Activated gamma-delta T cell treated with anti-CD3 and anti-CD28 coated beads, Interleukin-2, amount 50 U/mL, for 16 hours (primary cell): ENCODE data around the gene TMEM97.
A peak's percentile ranks its signal among the peaks of the same experiment; 100 is the strongest.

ENCODE experiments used
- DNase-seq: peaks from one replicate; pipeline ENCODE4 v3.0.0-alpha.2; 2020; ENCODE audit warnings: low read depth

Gene TMEM97

DNA sequence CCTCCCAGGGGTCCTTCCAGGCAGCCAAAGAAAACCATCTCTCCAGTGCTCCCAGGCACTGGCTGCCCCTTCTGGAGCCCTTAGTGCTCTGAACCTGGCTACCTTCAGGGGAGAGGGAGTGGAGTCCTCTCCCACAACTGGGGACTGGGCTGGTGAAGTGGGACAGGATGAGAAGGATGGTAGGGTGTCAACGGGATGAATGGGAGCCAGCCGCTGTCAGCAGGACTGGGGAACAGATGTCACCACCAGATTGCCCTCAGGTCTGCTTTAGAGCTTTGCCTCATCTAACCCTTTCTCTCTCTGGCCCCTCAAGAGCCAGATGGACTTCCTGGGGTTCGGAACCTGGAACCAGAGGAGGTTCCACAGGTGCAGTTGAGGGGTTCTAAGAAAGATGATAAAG is 46.5 kb downstream of the TMEM97 start:
- no peak for DNase-seq

DNA sequence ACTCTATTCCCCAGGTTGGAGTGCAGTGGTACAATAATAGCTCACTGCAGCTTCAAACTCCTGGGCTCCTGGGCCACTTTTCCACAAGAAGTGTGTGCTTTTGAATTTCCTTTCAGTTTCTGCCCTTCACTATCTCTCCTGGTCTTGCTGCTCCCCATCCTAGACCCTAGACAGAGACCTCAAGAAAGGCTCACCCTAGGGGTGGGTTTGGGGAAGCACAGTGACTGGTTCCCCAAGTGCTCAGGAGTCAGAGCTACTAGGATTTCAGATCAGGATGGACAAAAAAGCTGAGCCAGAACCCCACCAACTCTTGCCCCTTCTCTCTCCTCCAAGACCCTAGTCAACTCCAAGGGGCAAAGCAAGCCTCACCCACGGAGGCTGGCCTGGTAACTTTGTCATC is 47.6 kb downstream of the TMEM97 start:
- no peak for DNase-seq

DNA sequence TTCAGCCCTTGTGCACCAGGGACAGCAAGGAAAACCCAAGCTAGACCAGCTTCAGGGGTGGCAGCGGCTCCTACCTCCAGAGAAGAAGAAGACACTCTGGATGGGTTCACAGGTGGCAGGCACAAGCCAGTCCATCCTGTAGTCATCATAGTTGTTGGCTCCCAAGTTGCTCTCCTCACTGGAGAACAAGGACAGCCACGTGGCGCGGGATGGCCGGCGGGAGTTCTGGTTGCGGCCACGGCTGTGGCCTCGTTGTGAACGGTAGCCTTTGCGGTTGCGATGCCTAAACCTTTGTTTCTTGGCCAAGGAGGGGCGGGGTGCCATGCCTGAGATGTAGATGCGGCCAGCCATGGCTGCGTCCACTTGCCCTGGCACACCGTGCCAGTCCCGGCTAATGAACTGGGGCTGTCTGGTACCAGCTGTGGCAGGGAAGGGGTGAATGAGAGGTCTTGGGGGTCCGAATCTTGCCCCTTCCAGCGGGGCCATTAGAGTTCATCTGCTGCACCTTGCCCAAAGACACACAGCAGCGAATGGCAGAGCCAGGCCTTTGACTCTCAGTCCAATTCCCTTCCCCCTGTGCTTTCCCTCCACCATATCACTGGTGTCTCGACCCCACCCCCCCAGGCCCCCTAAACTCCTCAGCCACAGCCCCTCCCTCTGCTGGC is 48.8 kb downstream of the TMEM97 start:
- DNase-seq: no peak

DNA sequence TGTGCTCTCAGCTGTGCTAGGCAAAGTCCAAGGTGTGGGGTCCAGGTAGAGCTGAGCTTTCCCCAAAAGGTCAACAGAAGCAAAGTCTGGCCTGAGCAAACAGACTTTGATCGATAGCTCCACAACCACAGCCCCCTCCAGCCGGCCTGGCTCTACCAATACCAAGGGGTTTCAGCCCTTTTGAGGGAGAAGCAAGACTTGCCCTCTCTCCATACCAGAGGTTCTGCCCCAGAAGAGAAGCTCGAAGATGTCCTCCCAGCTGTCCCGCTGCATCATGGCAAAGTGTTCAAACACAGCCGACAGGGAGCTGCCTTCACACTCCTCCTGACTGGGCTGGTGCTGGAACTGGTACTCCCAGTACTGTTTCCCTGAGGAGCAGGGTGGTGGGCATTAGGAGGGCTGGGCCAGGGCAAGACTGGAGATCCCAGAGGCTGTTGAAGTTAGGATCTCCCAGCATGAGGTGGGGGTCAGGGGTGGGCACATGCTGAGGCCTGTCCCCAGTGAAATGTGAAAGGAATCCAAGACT is 49.4 kb downstream of the TMEM97 start:
- DNase-seq: no peak

DNA sequence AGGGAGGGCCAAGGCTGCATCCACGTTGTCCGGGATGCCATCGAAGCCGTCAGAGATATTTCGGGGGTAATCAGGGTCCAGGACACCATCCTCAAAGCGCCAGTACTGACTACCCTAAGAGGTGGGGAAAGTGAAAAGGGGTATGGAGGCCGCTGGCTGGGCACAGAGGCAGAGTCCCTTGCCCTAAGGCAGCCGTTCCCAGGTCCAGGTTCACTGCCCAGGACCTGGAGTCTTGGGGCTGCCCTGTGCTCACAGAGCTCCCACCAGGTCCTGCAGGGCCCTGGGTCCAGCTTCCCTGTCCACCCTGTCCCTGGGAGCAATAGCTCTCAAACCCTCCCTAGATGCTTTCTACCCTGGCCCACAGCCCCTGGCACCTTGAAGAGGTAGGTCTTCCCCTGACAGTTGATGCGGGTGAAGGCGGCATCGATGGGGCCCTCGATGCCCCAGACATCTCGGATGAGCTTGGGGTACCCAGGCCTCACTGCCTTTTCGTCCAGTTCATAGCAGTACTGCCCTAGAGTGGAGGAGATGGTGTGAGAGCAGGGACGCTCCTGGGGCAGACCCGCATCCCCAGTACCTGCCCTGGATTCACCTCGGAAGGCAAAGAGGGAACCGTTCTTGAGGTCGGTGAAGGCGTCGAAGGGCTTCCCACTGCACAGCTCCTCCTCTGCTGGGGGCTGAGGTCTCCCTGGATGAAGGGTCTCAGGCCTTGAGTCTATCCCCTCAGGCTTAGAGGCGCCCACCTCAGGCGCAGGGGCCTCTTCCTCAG is 50.1 kb downstream of the TMEM97 start:
- DNase-seq: no peak

DNA sequence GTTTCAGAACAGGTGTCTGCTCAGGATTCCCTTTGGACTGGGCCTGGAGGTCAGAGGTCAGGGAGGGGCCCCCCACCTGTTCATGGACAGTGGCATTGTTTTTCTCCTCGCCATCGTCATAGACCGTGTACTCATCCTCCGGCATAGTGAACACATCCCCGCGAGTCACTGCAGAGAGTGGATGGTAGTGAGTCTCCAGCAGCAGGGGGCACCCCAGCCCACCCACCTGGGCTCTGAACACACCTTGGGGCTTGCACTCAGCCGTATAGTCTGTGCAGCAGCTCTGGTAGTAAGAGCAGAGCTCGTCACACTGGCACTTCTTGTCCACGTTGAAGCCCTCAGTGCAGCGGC is 50.7 kb downstream of the TMEM97 start:
- DNase-seq: no peak

DNA sequence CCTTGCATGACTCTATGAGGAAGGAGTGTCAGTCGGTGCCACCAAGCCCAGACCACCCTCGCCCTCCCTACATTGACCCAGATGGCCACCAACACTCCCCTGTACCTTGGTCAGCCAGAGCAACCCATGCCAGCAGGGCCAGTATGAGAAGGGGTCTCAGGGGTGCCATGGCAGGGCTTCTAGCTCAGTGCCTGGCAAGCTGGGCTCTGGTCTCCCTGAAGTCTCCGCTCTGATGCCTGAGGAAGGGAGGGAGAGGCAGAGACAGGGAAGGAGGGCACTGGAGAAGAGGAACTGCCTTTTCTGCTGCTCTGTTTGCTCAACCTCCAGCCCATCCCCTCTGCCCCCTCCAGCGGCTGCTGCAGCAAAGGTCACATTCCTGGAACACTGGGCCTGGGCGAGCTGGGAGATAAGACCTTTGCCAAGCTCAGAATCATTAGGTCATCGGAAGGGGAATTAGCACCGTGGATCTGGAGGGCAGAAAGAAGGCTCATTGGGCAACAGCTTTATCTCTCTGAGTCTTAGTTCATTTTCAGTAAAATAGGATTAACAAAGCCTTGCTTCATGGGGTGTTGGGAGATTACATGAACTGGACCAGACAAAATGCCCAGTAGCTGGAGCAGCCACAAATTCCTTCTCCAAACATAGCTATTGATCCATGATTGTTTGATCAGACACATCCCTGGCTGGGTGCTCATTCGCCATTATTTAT is 51.2 kb downstream of the TMEM97 start, which contains the start of gene VTN:
Gene VTN (minus strand): TSS at position 273 of the 709 bp plus-strand sequence. CDS start 104 bp downstream, at position 169.
- no peak for DNase-seq

DNA sequence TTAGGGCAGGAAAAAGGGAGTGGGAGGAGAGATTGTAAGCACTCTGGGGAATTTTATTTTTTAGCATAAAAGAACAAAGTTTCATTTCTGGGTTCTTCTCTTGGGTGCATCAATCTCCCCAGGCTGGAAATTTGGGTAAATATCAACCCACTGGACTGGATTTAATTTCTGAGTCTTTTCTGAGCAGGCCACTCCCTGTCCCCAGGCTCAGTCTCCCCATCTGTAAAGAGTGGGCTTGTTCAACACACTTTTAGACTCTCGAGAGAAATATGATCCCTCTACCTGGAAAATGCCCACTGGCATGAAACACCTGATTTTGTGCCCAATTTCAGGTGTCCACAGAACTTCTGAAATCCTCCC is 51.7 kb downstream of the TMEM97 start:
- no peak for DNase-seq

DNA sequence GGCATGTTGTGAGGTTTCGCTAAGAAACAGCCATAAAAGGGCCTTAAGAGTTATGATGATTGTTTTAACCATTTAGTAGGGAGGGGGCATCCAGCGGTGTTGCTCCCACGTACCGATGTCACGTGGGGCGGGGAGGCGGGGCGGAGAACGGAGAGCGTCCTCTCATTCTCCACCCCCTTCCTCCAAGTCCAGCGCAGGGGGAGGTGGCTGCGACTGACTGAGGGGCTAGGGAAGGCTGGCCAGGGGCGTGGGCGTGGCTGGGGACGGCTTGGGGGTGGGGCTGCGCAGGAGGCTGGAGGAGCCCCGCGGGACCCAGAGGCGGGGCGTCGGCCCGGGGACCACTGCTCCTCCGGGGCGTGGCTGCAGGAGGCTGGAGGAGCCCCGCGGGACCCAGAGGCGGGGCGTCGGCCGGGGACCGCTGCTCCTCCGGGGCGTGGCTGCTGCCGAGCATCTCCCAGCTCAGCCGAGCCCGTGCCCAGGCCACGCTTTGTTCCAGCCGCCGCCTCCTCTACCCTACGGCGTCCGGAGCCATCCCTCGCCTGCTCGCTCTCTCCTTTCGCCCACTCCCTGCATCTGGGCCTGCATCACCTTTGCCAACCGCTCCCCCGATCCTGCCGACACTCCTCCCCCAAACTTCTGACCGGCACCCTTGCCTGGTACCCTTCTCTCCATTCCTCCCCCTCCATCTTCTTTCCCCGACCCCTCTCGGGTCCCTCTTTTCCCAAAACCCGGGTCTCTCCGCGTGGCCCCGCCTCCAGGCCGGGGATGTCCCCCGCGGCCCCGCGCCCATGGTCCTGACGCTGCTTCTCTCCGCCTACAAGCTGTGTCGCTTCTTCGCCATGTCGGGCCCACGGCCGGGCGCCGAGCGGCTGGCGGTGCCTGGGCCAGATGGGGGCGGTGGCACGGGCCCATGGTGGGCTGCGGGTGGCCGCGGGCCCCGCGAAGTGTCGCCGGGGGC is 52.5 kb downstream of the TMEM97 start, which contains the start of gene SARM1:
Gene SARM1 (plus strand): TSS at position 450 of the 958 bp plus-strand sequence. CDS start 339 bp downstream, at position 789.
- DNase-seq: peak; percentile 69

DNA sequence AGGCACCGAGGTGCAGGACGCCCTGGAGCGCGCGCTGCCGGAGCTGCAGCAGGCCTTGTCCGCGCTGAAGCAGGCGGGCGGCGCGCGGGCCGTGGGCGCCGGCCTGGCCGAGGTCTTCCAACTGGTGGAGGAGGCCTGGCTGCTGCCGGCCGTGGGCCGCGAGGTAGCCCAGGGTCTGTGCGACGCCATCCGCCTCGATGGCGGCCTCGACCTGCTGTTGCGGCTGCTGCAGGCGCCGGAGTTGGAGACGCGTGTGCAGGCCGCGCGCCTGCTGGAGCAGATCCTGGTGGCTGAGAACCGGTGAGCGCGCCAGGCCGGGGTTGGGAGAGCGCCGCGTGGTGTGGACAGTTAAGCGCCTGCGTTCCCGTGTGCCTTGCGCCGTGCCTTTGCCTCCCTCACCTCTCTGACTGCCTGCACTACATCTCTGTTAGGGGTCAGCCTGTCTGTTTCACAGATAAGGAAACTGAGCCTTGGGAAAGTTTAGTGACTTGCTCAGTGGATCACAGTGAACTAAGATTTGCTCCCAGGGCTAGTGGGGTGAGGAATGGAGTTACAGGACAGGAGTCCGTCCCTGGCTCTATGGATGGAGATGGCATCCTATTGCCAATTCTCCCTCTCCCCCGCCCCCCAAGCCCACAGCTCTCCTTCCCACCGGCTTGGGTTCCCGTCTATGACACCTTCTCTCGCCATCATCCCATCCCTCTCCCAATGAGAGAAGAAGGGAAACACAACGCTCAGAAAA is 53.4 kb downstream of the TMEM97 start:
- no peak for DNase-seq

DNA sequence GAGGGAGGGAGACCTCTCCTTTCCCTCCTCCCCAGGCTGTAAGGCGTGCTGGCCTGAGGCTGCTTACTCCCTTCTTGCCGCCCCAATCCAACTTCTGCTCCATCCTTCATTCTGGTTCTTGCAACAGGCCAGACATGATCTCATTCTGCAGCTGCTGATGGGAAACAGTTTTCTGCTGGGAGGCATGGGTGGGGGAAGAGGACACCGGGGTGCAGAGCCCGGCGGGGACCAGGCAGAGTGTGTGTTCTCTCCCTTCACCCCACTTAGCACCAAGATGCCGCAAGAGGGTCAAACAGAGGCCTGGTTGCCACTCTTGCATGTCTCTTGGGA is 53.9 kb downstream of the TMEM97 start:
- DNase-seq: no peak
